ENCODE data around the gene TRIO.

GRCh38 chr5:14342306-14342705 lies 199.2 kb downstream of the TRIO start:
- no peak for TF ChIP-seq EZH2 (IDR thresholded peaks at IDR 0.05)
- no peak for TF ChIP-seq POLR2AphosphoS5 (IDR thresholded peaks at IDR 0.05; ENCODE audit: borderline replicate concordance, low read depth, low read length)
